Coronary artery (tissue), 2 donors: ENCODE measurements around the gene GRK2.

Experiments
- DNase-seq: peaks from one replicate; pipeline ENCODE4 v3.0.0-alpha.2; 2017; ENCODE audit warnings: low spot score
- H3K27ac ChIP-seq, 2 donors: fragments of 200-600 bp; sonication (generic); one replicate each; pipeline ENCODE4 v1.5.1; 2016 to 2019
- H3K4me3 ChIP-seq: fragments of 200-600 bp; sonication (generic); 2 replicates; pipeline ENCODE4 v1.5.1; 2016; ENCODE audit warnings: mild to moderate bottlenecking, moderate library complexity
- TF ChIP-seq, protein P1 (sequence below): fragments of 200-600 bp; sonication (generic); IDR thresholded peaks from one replicate; pipeline ENCODE4 v1.5.1; 2019; ENCODE audit warnings: antibody characterized with exemption

Gene GRK2

DNA sequence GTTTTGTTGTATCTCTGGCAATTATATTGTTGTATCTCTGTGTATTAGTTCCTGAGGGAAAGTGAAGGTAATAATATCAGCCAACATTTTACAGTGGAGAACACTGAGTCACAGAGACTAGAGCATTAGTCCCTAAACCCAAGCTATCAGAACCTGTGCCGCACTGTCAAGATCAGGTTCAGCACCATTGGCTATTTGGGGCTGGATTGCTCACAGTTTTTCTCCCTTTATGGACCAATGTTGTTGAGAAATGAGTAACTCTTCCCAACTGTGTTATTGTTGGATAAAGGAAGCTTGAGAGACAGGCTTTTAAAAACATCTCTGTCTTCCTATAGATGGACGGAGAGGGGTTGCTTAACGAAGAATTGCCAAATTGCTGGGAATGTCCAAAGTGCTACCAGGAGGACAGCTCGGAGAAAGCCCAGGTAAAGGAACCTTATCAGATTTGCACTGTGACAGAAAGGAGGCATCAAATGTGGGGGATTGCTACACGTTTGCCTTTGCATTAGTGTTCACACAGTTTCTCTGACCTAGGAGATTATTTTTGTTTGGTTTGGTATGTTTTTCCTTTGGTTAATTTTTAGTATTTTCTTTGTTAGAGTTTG, 18.2 kb upstream of the GRK2 start:
- no peak for DNase-seq
- Histone ChIP-seq H3K4me3 (no peak overlapping the region), H3K27ac (no peak overlapping the region)
- TF ChIP-seq, protein P1, sequence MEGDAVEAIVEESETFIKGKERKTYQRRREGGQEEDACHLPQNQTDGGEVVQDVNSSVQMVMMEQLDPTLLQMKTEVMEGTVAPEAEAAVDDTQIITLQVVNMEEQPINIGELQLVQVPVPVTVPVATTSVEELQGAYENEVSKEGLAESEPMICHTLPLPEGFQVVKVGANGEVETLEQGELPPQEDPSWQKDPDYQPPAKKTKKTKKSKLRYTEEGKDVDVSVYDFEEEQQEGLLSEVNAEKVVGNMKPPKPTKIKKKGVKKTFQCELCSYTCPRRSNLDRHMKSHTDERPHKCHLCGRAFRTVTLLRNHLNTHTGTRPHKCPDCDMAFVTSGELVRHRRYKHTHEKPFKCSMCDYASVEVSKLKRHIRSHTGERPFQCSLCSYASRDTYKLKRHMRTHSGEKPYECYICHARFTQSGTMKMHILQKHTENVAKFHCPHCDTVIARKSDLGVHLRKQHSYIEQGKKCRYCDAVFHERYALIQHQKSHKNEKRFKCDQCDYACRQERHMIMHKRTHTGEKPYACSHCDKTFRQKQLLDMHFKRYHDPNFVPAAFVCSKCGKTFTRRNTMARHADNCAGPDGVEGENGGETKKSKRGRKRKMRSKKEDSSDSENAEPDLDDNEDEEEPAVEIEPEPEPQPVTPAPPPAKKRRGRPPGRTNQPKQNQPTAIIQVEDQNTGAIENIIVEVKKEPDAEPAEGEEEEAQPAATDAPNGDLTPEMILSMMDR, result no peak

DNA sequence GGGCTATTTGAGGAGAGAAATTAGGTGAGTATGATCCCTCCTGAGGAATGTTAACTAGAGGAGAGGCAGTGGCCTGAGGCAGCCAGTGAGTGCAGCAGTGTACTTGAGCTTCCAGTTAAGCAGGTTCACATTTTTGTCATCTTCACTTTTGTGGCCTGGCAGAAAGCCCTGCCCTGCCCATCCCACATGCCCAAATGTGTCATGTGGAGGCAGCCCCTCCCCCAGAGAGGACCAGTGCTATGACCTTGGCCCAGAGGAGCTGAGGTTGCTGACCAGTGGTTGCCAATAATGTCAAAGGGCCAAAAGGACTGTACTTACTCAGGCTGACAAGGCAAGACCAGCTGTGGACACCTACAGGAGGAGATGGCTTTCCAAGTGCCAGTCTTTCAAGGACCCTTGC, 17.6 kb upstream of the GRK2 start:
- no peak for DNase-seq
- Histone ChIP-seq H3K27ac (no peak overlapping the region), H3K4me3 (no peak overlapping the region)
- TF ChIP-seq, protein P1, result no peak

DNA sequence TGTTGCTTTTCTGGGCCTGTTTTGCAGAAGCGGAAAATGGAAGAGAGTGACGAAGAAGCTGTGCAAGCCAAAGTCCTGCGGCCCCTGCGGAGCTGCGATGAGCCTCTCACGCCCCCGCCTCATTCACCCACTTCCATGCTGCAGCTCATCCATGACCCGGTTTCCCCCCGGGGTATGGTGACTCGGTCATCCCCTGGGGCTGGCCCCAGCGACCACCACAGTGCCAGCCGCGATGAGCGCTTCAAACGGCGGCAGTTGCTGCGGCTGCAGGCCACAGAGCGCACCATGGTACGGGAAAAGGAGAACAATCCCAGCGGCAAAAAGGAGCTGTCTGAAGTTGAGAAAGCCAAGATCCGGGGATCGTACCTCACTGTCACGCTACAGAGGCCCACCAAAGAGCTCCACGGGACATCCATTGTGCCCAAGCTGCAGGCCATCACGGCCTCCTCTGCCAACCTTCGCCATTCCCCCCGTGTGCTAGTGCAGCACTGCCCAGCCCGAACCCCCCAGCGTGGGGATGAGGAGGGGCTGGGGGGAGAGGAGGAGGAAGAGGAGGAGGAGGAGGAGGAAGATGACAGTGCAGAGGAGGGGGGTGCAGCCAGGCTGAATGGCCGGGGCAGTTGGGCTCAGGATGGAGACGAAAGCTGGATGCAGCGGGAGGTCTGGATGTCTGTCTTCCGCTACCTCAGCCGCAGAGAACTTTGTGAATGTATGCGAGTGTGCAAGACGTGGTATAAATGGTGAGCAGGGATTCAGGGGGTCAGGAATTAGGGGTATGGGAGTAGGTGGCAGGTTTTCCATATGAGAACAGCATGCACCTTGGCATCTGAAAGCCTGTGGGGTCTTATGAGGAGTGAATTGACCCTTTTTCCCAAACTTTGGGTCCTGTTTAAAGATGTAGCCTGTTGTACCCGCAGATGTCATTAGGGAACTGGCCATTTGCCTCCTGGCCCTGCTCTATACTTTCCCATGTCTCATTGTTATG, 15.9 kb upstream of the GRK2 start:
- TF ChIP-seq, protein P1, result no peak
- no peak overlapping the region for H3K4me3 ChIP-seq
- no peak for DNase-seq
- no peak overlapping the region for H3K27ac ChIP-seq

DNA sequence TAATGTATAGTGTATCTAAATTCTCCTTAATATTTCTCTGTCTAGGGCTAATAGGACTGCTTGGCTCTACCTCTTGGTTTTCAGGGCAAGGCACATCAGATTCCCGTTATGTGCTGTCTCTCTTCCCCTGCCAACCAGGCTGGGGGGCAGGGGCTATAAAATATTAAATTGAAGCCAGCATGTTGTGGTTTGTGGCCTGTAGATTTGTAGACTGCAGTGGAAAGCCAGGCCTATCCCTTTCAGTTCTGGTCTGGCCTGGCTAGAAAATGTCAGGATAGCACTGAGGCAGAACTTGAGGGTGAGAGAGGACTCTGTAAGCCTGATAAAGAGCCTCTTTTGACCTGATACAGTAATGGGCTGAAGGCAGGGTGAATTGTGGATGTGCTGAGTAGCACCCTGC, 14.4 kb upstream of the GRK2 start:
- TF ChIP-seq, protein P1, result no peak
- Histone ChIP-seq H3K27ac (no peak overlapping the region), H3K4me3 (no peak overlapping the region)
- no peak for DNase-seq

DNA sequence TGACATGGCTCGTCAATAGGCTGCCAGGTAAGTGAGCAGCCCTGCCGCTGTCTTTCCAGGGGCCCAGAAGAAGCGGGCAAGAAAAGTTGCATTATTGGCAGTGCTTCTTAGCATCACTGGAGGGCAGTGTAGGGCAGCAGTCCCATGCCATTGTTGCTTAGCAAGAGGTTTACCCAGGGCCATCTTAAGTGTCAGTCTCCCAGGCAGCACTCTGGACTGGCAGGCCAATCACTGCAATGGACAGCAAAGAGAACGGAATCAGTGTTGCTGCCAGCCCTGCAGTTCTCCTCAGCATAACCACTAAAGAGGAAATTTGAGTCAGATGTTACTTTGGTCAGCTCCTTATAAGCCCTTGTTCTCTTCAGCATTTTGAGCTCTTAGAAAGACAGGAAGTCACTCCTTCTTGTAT, 13.4 kb upstream of the GRK2 start:
- no peak for DNase-seq
- no peak overlapping the region for H3K4me3 ChIP-seq
- TF ChIP-seq, protein P1, result no peak
- H3K27ac ChIP-seq, result no peak overlapping the region

DNA sequence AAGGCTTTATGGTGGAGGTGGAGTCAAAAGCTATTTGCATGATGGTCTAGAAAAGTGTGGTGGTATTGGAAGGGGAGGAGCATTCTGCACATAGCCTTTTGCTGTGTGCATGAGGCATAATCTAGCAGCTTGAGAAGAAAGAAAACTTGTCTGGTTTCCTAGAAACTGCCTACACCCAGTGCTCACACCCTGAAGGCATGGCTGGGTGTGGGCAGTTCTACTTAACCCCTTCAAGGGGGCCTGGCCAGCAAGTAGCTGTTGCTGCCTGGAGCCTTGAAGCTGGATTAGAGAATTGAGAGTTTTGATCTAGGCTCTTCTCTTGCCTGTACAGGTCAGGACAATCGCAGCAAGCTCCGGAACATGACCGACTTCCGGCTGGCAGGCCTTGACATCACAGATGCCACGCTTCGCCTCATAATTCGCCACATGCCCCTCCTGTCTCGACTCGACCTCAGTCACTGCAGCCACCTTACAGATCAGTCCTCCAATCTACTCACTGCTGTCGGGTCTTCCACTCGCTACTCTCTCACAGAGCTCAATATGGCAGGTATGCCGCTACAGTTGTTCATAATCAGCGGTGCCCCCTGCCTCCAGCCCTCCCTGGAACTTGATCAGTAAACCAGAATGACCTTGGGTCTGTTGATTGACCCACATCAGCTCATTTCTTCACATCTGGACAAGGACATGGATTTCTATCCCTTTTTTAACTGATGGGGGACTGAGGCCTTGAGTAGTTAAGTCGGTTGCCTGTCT, 12.2 kb upstream of the GRK2 start:
- no peak for DNase-seq
- no peak overlapping the region for H3K27ac ChIP-seq

More for the DNA sequence above, 12.2 kb upstream of the GRK2 start:
- H3K4me3 ChIP-seq, result no peak overlapping the region
- TF ChIP-seq, protein P1, result no peak
